ENCODE data around the gene KRTAP10-4.
A peak's percentile ranks its signal among the peaks of the same experiment; 100 is the strongest.
"Not testable (repeated sequence)": the region's sequence is repeated elsewhere in the genome, so short reads cannot be mapped to it uniquely, and the experiment has no call there.

The KRTAP10-4 gene

DNA sequence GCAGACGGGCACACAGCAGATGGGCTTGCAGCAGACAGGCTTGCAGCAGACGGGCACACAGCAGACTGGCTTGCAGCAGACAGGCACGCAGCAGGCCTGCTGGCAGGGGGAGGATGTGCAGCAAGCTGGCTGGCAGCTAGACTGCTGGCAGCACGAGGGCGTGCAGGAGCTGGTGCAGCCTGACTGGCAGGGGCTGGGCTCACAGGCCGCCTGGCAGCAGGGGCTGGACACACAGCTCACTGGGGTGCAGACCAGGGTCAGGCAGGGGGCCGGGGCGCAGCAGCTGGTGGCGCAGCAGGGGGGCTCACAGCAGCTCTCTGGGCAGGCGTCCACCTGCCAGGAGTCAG, 15.2 kb upstream of the KRTAP10-4 start:
- DNase-seq: not testable (repeated sequence)

DNA sequence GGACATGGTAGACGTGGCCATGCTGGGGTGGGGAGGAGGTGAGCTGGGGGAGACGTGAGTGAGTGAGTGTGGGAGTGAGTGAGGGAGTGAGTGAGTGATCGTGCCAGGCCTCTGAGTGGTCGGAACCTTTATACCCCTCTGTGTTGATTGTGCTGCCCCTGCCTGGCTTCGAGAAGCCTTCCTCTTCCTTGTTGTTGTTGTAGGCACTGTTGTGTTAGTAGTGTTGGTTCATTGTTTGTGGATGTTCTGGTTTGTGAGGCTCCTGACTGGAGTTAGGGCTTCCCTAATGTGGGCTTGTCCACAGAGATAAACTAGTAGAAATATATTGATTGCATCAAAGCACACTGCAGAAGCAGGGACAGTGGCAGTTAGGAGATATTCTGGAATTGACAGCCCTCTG, 14.8 kb upstream of the KRTAP10-4 start, which contains the start of gene KRTAP10-3:
Gene KRTAP10-3 (minus strand): TSS at position 101 of the 400 bp plus-strand sequence. CDS start 80 bp downstream, at position 21.
- no peak for DNase-seq

DNA sequence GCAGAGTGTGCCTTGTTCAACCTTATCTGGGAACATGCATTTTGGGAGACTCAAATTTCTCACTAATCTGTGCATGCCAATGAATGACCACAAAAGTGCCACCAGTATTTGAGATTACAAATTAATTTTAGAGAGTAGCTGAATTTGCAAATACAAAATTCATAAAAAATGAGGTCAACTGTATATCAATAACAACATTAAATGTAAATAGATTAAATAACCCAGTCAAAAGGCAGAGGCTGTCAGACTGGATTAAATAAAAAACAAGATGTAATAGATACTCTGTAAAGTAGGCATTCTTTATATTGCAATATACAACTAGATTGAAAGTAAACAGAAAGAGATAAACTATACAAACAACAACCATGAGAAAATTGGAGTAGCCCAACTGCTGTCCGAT, 9.4 kb upstream of the KRTAP10-4 start:
- no peak for DNase-seq

DNA sequence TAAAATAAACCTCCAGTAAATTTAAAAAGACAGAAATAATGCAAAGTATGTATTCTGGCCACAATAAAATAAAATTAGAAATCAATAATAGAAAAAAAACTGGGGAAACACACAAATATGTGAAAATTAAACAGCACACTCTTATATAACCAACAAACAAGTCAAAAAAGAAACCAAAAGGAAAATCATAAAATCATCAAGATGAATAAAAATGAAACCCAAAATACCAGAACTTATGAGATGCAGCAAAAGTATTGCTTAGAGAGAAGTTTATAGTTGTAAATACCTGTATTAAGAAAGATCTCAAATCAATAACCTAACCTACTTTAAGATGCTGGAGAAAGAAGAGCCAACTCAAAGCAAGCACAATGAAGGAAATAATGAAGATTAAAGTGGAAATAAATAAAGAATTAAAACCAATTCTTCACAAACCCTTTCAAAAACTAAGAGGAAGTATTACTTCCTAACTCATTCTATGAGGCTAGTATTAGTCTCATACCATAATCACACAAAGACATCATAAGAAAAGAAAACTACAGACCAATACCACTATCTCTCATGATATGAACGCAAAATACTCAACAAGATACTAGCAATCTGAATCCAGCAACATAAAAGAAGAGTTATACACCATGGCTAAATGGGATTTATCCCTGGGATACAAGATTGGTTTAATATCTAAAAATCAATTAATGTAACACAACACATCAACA, 8.5 kb upstream of the KRTAP10-4 start:
- DNase-seq: no peak

DNA sequence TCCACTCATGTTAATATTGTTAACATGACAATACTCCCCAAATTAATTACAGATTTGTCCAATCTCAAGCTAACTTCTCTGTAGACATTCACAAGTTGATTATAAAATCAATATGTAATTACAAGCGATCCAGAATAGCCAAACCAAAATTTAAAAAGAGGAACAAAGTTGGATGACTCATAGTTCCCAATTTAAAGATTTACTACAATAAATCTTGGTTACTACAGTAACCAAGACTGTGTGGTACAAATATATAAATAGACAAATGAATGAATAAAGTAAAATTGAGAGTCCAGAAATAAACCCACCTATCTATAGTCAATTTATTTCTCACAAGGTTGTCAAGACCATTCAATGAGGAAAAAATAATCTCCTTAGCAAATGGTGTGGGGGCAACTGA, 7.1 kb upstream of the KRTAP10-4 start:
- DNase-seq: no peak

DNA sequence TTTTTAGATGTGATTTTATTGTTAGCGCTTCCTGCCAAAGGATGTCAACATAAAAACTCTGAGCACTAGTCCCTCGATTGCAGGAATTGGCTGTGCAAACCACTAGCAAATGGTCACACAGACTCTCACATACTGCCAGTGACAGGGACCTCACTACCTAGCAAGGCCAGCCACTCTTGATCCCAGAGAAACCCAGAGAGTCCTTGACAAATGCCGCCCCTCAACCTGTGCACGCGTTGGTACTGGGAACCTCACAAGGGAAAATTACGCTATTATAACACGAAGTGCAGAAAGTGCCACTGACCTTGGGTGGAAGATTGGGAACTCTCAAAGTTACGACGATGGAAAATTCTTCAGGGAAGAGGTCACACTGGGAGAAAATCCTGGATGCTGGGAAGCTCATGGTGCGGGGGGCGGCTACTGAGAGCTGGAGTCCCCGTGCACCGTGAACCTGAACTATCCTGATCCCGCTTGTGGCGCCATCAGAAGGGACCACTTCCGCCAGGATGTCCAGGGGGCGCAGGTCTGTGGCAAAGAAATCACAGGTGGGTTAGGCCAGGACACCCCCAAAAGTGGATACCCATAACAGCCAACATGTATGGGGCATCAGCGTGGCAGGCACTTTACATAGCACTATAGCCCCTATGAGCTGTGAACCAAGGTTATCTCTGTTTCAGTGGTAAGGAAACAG, 5.9 kb upstream of the KRTAP10-4 start:
- DNase-seq: no peak

DNA sequence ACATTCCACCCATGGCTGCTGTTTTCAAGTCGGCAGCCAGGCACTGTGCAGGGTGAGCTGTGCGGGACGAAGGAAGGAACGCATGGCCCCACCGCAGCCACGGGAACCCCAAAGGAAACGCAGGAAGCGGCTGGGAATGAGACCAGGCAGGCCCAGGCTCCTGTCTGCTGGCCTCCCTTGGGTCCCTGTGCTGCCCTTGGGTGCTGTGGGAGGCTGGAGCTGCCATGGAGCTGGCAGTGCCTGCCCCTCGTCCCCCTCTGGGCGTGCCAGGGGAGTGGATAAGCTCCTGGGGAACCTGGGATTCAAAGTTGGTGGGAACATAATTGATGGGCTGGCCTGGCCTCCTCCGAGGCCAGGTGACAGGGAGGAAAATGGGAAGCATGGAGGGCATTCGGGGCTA, 5.3 kb upstream of the KRTAP10-4 start:
- no peak for DNase-seq

DNA sequence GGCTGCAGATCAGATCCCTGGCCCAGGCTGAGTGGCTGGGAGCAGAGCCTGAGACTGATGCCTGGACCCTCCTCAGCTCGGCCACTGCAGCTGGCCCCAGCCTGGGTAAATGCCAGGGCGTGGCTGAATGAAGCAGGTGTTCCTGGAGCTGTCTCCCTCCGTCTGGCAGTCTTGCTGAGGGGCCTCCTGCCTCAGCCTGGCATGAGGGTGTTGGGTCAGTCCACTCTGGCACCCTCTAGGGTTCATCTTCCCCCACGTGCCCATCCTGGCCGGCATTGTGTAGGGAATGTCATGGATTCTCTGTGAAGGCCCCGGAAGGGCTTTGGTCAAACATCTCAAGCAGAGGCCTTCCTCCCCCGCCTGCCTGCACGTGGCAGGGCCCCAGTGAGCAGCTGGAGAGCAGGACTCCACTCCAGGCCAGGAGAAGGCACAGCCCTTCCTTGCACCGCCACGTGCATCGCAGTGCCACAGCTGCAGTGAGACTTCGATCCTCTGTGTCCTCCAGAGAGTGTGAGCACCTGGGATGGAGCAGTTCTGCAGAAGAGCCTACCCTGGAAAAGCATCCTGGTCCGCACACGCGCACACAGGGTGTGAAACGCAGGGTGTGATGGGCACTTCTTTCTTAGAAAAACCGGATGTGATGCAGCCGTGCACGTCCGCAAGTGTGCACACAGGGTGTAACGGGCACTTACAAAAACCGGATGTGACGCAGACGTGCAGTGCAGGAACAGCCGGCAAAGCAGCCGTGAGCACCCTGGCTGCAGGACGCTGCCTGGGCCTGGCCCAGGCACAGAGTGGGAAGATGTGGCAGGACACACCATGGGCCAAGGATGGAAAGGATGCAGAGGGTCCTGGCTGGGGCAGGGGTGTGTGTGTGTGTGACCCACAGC, 4.6 kb upstream of the KRTAP10-4 start:
- DNase-seq: no peak

DNA sequence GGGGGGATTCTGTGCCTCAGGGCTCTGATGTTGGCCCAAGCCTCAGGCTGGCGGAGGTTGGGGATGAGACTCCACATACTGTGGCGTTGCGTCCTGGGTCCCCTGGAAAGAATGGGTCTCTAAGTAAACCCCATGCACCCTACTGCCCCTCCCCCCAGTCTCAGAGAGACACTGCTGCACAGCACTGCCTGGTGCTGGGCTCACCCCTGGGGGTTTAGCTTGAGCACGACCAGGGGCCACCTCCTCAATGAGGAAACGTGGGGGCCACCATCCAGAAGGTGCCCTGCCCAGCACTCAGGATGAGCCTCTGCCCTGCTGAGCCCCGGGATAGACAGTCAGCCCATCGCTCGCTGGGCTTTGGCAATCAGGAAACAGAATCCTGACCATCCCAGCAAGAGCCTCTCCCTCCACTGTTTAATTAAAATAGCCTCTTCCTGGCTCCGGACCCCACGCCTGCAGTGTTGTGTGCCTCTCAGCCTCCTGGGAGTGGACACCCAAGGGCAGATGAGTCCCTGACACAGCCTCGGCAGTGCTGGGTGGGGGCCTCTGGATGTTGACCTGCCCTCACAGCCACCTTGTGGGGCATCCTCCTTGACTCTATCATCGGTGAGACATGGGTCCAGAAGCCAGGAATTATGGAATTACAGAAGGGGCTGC, 3.5 kb upstream of the KRTAP10-4 start:
- DNase-seq: no peak

DNA sequence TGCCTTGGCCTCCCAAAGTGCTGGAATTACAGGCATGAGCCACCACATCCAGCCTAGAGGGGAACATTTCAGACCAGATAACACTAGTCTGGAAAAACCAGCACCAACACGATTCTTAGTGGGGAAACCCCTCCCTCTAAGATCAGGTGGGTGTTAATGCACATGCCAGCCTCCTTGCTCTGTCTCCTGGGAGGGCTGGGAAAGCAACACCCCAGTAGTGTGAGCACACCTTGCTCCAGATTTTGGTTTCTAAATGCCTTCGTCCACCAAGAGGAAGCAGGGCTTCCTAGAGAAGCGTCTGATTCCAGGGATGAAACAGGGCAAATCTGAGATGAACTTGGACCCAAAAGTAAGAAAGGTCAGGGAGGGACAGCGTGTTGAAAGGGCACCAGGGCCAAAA, 2.2 kb upstream of the KRTAP10-4 start:
- no peak for DNase-seq

DNA sequence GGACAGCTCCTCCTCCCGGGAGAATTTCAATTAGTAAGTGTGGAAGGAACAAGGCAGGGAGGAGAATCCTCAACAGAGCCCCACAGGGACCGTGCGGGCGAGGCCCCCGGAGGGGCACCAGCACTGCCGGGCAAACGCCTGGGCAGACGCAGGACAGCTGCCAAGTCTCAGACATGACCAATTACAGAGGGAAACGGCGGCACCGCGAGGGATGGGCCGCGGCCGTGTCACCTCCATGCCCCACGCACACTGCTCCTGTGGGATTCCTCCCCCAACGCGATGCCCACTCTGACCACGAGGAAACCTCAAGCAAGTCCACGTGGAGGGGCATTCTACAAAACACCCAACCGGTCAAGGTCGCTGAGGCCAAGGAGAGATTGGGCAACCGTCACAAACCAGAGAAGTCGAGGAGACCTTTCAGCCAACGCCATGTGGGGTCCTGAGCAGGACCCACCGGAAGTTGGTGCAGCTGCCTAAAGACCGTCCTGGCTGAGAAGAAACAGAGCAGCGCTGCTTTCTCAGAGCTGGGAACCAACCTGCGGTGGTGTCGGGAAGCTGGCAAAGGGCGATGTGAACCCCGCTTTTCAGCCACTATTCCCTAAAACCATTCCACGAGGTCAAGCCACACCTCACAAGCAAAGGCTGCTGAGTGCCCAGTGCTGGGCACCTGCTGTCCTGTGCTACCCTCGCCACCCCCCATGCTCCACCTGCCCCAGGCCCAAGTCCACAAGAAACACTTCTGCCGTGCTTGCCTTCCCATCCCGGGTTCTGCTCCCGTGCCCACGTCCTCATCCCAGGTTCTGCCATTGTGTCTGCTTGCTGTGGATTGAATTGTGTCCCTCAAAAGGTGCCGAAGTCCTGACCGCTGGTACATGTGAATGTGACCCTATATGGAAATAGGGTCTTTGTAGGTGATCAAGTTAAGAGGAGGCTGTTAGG, 1.4 kb upstream of the KRTAP10-4 start:
- no peak for DNase-seq

DNA sequence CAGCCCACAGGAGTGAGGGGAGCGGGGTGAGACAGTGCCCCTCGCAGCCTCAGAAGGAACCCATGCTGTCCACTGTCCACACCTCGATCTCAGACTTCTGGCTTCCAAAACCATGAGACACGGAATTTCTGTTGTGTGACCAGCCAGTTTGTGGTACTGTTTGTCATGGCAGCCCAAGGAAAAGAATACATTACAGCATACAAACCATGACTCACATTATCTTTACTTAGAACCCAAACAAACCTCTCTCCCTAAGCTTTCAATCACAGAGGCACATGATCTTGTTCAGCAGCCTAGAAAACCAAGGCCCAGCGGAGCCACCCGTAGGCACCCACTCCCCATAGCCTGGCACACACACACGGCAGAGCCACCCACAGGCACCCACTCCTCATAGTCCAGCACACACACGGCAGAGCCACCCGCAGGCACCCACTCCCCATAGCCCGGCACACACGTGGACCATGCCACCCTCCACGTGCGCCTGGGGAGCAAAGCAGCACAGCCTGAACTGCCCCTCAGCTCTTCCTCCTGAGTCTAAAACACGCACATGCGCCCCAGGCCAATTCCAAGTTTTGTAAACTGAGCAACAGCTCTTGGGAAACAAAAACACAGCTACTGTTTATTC, 458 bp upstream of the KRTAP10-4 start:
- DNase-seq: no peak

DNA sequence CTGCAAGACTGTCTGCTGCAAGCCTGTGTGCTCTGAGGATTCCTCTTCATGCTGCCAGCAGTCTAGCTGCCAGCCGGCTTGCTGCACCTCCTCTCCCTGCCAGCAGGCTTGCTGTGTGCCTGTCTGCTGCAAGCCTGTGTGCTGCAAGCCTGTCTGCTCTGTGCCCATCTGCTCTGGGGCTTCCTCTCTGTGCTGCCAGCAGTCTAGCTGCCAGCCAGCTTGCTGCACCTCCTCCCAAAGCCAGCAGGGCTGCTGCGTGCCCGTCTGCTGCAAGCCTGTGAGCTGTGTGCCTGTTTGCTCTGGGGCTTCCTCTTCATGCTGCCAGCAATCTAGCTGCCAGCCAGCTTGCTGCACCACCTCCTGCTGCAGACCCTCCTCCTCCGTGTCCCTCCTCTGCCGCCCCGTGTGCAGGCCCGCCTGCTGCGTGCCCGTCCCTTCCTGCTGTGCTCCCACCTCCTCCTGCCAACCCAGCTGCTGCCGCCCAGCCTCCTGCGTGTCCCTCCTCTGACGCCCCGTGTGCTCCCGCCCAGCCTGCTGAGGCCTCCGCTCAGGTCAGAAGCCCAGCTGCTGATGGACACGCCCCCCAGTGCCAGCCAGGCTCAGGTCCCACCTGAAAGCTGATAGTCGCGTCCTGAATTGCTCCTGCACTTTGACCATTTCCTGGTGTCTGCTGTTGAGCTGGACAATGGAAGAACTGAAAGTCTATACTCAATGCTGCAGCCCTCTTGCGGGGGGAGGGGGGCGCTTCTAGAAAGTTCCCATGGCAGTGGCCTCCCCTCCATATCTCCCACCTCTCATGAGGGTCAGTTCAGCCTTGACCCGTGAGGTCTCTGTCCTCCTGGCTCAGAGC, 1.2 kb downstream of the KRTAP10-4 start:
- DNase-seq: no peak

DNA sequence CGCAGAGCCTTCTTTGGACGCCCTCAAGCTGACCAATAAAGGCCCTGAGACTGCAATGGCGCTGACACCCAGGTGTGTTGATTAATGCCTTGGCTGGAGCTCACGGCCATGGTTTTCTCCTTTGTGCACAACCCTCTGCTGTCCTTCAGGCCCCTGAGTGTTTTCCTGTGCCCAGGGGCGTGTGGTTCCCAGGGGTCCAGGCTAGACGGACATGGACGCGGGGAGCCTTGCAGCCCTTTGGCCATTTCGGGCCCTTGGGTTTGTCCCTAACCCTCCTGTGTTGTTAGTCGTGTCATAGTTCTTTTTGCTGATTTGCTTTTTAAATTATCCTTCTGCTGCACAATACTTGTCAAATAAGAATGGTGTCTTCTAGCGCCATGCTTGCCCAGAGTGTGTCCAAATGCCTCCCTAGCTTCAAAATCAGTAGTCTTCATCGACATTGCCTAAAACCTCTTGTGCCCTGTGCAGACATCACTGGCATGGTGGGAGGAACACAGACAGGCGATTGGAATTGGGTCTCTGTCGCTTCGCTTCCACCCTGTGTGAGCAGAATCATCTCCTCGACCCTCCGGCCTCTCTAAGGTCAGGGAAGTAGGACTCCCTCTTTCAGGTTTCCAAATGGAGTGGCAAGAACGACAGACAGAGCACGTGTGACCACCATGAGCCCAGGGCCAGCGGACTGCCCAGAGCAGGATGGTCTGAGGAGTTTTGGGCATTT, 1.9 kb downstream of the KRTAP10-4 start:
- DNase-seq: no peak

DNA sequence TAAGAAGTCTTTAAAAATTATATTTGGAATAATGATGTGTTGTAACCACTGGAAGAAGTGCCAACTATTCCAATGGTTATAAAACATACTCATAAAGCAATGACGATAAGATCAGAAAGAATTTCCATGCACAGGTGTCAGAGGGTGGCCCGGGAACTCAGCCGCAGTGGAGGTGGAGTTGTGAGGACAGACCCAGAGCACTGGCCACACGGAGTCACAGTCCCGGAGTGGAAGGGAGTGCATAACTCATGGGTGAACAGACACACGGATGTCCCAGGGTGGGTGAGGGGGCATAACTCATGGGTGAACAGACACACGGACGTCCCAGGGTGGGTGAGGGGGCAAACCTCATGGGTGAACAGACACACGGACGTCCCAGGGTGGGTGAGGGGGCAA, 2.5 kb downstream of the KRTAP10-4 start:
- no peak for DNase-seq

DNA sequence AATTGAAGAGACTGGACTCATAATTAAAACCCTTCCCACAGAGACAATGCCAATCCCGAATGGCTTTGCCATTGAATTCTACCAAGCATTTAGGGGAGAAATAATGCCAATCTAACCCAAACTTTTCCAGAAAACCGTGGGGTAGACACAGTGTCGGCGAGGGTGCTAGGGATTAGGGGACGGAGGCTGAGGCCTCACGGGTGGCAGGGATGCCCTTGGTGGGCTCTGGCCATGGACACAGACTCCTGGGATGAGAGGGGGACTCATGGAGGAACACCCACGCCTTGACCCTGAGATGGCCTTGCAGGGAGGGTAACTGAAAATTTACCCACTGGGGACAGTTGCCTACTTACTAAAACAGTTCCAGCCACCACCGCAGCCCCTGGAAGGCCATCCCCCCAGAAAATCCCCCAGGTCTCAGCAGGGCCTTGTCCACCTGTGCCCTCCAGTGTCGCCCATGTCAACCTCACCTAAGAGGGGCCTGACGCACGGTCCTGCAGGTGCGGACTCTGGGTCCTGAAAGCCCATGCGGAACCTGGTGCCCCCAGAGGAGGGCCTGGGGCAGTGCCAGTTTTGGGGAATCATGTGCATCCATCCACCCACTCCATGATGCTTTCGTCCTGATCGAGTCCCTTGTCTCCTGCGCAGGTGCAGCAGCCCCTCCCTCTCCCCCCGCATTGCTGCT, 5.0 kb downstream of the KRTAP10-4 start:
- DNase-seq: no peak

DNA sequence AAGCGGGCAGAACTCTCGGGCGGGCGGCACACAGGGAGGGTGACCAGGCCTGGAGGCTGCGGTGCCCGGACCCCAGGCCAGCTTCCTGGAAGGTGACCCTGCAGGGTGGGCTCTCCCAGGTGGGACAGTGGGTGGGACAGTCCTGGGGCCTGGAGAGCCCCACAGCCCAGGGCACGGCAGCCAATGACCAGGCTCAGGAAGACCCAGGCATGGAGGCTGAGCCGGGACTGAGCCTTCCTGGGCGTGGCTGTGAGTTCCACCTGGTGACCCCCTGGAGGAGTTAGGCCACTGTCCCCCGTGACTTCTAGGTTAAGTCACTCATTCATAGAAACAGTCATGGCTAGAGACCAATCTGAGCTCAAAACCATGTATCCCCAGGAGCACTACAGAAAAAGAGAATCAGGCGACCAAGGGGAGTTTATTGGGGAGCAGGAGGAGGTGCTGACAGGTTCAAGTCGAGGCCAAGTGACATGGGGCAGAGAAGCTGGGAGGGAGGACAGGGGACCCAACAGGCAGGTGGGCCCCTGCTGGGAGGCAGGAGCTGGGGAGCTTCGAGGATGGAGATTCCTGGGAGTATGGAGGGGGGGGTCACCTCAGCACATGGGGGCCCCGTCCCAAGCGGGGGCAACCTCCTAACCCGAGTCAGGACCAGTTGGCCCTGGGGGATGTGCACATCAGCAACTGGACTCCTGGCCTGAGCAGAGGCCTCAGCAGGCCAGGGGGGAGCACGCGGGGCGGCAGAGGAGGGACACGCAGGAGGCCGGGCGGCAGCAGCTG, 5.7 kb downstream of the KRTAP10-4 start:
- no peak for DNase-seq

DNA sequence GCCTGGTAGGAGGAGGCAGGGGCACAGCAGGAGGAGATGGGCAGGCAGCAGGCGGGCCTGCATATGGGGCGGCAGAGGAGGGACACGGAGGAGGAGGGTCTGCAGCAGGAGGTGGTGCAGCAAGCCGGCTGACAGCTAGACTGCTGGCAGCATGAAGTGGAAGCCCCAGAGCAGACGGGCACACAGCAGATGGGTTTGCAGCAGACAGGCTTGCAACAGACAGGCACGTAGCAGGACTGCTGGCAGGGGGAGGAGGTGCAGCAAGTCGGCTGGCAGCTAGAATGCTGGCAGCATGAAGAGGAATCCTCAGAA, 6.3 kb downstream of the KRTAP10-4 start:
- DNase-seq: peak; percentile 85

All from NCI-H1694 treated with DMSO at 0.1 percent for 48 hours (cell line).